NCI-H146 (cell line): ENCODE measurements around the gene CCL25.
A peak's percentile ranks its signal among the peaks of the same experiment; 100 is the strongest.

ENCODE experiments used
- DNase-seq: peaks from one replicate; lab custom pipeline; 2025; lab: John Stamatoyannopoulos, UW

CCL25 gene

DNA sequence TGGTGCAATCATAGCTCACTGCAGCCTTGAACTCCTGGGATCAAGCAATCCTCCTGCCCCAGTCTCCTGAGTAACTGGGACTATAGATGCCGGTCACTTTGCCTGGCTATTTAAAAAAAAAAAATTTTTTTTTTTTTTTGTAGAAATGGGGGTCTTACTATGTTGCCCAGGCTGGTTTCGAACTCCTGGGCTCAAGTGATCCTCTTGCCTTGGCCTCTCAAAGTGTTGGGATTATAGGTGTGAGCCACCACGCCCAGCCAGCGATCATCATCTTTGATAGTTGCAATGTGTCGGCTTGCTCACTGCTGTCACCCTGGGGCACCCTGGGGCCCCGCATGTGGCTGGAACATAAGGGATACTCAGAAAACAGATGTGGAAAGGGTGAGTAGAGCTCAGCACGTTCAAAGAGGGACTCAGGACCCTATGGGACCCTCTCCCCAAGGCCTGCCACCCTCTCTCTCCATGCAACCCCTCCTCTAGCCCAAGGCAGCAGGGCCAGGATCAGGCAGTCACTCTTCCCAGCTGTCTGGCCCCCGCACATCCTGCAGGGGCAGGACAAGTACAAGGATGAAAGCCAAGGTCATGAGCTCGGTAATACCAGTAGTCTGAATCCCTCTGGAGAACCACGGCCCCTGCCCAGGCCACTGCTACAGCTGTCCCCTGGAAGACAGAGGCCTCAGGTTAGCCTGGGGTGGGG is 6.5 kb upstream of the CCL25 start:
- no peak for DNase-seq

- DNase-seq, result no peak
Measured at GRCh38 chr19:8046569-8047165, 5.9 kb upstream of the CCL25 start.

GRCh38 chr19:8050274-8051096 is 2.1 kb upstream of the CCL25 start:
- DNase-seq, result peak; percentile 85

- no peak for DNase-seq
Measured at GRCh38 chr19:8054169-8054568, 1.6 kb downstream of the CCL25 start.

DNA sequence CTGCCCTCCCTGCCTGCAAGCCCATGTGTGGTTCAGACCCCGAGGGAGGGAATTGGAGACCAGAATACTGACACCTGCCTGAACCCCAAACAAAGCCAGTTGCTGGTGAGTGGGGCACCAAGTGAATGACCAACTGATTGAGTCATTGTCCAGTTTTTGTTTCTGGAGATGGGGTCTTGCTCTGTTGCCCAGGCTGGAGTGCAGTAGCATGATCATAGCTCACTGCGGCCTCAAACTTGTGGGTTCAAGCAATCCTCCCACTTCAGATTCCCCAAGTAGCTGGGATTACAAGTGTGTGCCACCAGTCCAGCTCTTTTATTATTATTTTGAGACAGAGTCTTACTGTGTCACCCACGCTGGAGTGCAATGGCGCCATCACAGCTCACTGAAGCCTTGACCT is 4.0 kb downstream of the CCL25 start:
- no peak for DNase-seq

- no peak for DNase-seq
Measured at GRCh38 chr19:8057545-8058270, 5.1 kb downstream of the CCL25 start.

DNA sequence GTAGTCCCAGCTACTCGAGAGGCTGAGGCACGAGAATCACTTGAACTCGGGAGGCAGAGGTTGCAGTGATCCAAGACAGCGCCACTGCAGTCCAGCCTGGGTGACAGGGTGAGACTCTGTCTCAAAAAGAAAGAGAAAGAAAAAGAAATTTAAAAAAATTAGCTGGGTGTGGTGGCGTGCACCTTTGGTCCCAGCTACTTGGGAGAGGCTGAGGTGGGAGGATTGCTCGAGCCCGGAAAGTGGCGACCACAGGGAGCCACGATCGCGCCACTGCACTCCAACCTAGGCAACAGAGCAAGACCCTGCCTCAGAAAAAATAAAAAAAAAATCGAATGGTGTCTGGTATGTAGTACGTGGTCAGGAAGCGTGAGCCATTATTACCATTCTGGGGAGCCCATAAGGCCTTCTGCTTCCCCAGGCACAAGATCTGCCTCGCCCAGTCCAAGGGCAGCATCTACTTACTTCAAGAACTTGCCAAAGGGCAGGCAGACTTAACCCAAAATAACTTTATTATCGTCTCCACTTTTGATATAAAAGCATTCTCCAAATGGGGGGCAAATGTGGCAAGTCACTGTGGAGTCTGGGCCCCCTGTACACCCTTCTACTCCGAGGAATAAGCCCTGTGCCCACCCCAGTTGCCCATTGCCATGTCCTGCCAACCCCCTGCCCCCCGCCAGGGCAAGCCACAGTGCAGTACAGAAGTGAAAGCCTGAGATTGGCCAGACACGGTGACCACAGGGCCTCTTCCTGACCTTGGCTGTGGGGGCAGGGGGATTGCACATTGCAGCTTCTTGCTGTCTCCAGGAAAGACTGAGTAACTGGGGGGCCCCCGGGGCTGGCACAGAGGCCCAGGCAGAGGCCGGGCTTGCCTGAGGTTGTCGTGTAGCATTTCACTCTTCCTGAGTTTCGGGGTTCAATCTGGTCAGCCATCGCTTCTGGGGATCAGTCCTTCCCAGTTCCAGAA is 12.6 kb downstream of the CCL25 start:
- no peak for DNase-seq

- no peak for DNase-seq
Measured at GRCh38 chr19:8065875-8066261, 13.3 kb downstream of the CCL25 start.

GRCh38 chr19:8069096-8069973 is 16.8 kb downstream of the CCL25 start:
- DNase-seq, result no peak

- DNase-seq, result no peak
Measured at GRCh38 chr19:8071912-8072311, 19.4 kb downstream of the CCL25 start.

GRCh38 chr19:8074501-8074900 is 21.9 kb downstream of the CCL25 start:
- DNase-seq, result no peak

DNA sequence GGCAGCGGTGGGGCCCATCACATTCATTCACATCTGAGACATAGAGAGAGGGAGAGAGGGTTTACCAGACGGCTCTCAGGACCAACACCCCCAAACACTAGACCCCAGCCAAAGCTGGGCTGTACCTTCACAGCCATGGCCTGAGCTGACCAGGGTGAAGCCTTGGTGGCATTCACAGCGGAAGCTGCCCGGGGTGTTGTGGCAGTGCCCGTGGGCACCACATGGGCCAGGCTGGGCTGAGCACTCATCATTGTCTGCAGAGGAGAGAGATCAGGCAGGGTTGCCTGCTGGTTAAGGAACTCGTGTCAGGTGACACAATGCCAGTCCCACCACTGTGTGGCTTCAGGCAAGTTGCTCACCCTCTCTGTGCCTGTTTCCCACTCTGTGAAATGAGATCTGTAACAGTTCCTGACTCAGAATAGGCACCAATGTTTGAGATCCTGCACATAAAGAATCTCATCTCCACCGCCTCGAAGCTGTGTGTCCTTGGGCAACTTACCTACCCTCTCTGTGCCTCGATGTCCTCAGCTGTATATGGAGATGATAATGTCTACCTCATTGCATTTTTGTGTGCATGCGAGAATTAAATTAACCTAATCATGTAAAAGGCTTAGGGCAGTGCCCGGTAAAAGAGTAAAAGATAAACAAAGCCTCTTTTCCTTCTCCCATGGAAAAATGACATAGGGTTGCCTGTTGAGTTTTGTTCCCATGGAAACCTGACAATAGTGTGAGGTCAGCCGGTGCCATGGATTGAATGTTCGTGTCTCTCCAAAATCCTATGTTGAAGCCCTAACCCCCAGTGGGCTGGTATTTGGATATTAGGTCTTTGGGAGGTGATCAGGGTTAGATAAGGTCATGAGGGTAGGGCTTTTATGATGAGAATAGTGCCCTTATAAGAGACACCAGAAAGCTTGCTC is 22.9 kb downstream of the CCL25 start:
- DNase-seq, result no peak

DNA sequence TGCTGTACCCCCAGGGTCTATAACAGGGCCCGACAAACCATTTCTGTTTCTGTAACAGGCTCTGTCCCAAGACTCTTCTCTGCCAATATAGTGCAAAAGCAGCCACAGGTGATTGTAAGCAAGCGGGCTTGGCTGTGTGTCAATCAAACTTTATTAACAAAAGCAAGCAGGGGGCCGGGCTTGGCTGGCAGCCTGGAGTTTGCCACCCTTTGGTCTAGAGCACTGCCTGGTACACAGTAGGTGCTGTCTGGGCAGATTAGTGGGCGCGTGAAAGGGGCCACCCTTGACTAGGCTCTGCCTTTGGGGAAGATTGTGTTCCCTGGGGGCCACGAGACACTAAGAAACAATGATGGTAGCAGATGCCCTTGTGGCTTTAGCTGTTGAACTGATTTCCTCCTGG is 27.4 kb downstream of the CCL25 start:
- DNase-seq, result no peak

- DNase-seq, result no peak
Measured at GRCh38 chr19:8080832-8081231, 28.3 kb downstream of the CCL25 start.

- DNase-seq, result no peak
Measured at GRCh38 chr19:8081569-8082550, 29.3 kb downstream of the CCL25 start.

DNA sequence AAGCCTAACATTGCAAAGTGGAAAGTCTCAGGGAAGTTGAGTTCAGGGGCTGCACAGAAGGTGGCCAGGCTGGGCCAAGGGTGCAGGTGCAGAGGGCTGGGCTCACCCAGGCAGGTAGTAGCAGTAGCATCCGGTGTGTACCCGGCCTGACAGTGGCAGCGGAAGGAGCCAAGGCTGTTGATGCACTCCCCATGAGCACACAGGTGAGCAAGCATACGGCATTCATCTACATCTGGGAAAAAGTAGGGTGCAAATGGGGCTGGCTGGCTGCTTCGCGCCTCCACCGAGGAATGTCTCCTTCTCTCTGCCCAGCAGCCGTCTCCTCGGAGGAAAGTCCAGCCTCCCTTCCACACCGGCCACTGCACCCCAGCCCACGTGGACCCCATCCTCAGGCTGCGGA is 30.6 kb downstream of the CCL25 start:
- DNase-seq, result no peak

- no peak for DNase-seq
Measured at GRCh38 chr19:8084152-8084551, 31.6 kb downstream of the CCL25 start.
